A549 (cell line): ENCODE data around the gene ADM2. TPM values are rescaled to one million over a fixed set of nuclear protein-coding genes. Genes with fewer than 3 reads are reported as not detected.

Experiments used
- ATAC-seq, 2 experiments: fragments of 200-7000 bp in 1 of 2; fragments of >200 bp in 1 of 2; cut with Nextera tagmentation in 1 of 2; cut with Tn5 transposase in 1 of 2; 3 replicates each; pipeline versions ENCODE4 v1.8.0 to v1.9.1; 2018 to 2020; ENCODE audit warnings: mild to moderate bottlenecking in 1 of 2, moderate library complexity in 1 of 2
- CTCF ChIA-PET: fragments of 300-600 bp; sonication (Branson Sonifier 250); formaldehyde crosslinking; extraction: SDS; loops from one replicate; lab custom pipeline; 2021; ENCODE audit warnings: antibody characterized with exemption, inconsistent platforms; lab: Yijun Ruan, JAX
- POLR2A ChIA-PET: fragments of 350-600 bp; formaldehyde crosslinking; extraction: SDS; loops from one replicate; lab custom pipeline; 2021; ENCODE audit warnings: antibody characterized with exemption, inconsistent platforms; lab: Yijun Ruan, JAX
- DNase-seq, 2 experiments: peaks; one replicate each; pipeline versions ENCODE4 v3.0.0 to v3.0.0-alpha.2; 2011 to 2016; ENCODE audit warnings: low read depth in 1 of 2, low spot score in 1 of 2
- FAIRE-seq: peaks from 2 replicates; lab custom pipeline; 2011; peaks lifted over from hg19 to GRCh38; lab: Jason Lieb, UNC
- H3K27ac ChIP-seq, 2 experiments: fragments of >200 bp; sonication (Bioruptor Twin); formaldehyde crosslinking; 3 replicates each; pipeline ENCODE4 v1.5.1; 2016 to 2017
- H3K4me1 ChIP-seq: fragments of >200 bp; sonication (Bioruptor Twin); formaldehyde crosslinking; 3 replicates; pipeline ENCODE4 v1.6.1; 2016
- H3K4me2 ChIP-seq: fragments of >200 bp; sonication (Bioruptor Twin); formaldehyde crosslinking; 3 replicates; pipeline ENCODE4 v1.6.1; 2016
- H3K4me3 ChIP-seq: fragments of >200 bp; sonication (Bioruptor Twin); formaldehyde crosslinking; 3 replicates; pipeline ENCODE4 v1.5.1; 2016
- H3K9me3 ChIP-seq: fragments of >200 bp; sonication (Bioruptor Twin); formaldehyde crosslinking; 3 replicates; pipeline ENCODE4 v1.6.1; 2016
- CTCF ChIP-seq: fragments of >200 bp; sonication (Bioruptor Twin); formaldehyde crosslinking; IDR thresholded peaks from 3 replicates; pipeline ENCODE4 v1.5.1; 2016
- EHF ChIP-seq: fragments of 250-450 bp; sonication (Bioruptor Pico); IDR thresholded peaks from 2 replicates; pipeline ENCODE4 v1.5.0; 2020; ENCODE audit warnings: mild to moderate bottlenecking
- EHMT2 ChIP-seq: fragments of 200-600 bp; sonication (generic); IDR thresholded peaks from 2 replicates; pipeline ENCODE4 v1.6.1; 2016; ENCODE audit warnings: antibody characterized with exemption, low read depth, mild to moderate bottlenecking, moderate library complexity
- ESRRA ChIP-seq: fragments of 150-350 bp; IDR thresholded peaks from 2 replicates; pipeline ENCODE4 v1.6.1; 2014; ENCODE audit warnings: mild to moderate bottlenecking, low read length, borderline replicate concordance
- FOSB ChIP-seq: fragments of 250-450 bp; sonication (Bioruptor Pico); IDR thresholded peaks from 2 replicates; pipeline ENCODE4 v1.5.0; 2020; ENCODE audit warnings: mild to moderate bottlenecking, moderate library complexity
- FOSL2 ChIP-seq, 2 experiments: fragments of 450-650 bp in 1 of 2; fragments of >200 bp in 1 of 2; sonication (Bioruptor Twin) in 1 of 2; formaldehyde crosslinking; IDR thresholded peaks; 2 replicates each; pipeline versions ENCODE4 v1.5.0 to v1.6.1; 2016 to 2020; ENCODE audit warnings: mild to moderate bottlenecking in 1 of 2, moderate library complexity in 1 of 2
- GATA3 ChIP-seq: IDR thresholded peaks from 2 replicates; pipeline ENCODE4 v1.6.1; 2012; ENCODE audit warnings: borderline replicate concordance
- HDAC2 ChIP-seq: fragments of 200-600 bp; sonication (generic); IDR thresholded peaks from 2 replicates; pipeline ENCODE4 v1.6.1; 2016
- HMGXB4 ChIP-seq: fragments of 250-450 bp; sonication (Bioruptor Pico); IDR thresholded peaks from 2 replicates; pipeline ENCODE4 v1.5.0; 2021; ENCODE audit warnings: mild to moderate bottlenecking, moderate library complexity, borderline replicate concordance
- HOXA7 ChIP-seq: fragments of 250-450 bp; sonication (Bioruptor Pico); IDR thresholded peaks from 2 replicates; pipeline ENCODE4 v1.5.0; 2020; ENCODE audit warnings: mild to moderate bottlenecking, moderate library complexity
- JUN ChIP-seq, 2 experiments: fragments of >200 bp; sonication (Bioruptor Twin); formaldehyde crosslinking; IDR thresholded peaks; 2 replicates in 1 of 2; 3 replicates in 1 of 2; pipeline ENCODE4 v1.6.1; 2016 to 2017
- KDM1A ChIP-seq: fragments of 200-600 bp; sonication (generic); IDR thresholded peaks from 2 replicates; pipeline ENCODE4 v1.6.1; 2016; ENCODE audit warnings: low read depth, mild to moderate bottlenecking
- MAFK ChIP-seq: fragments of 450-650 bp; IDR thresholded peaks from 2 replicates; pipeline ENCODE4 v1.6.1; 2014; ENCODE audit not compliant: partially characterized antibody
- MAX ChIP-seq: IDR thresholded peaks from 2 replicates; pipeline ENCODE4 v1.6.1; 2012
- MYC ChIP-seq: IDR thresholded peaks from 2 replicates; pipeline ENCODE4 v1.6.1; 2012; ENCODE audit warnings: mild to moderate bottlenecking, inconsistent platforms, low read length, improper control_type of control experiment, borderline replicate concordance
- PHF8 ChIP-seq: fragments of 200-600 bp; sonication (generic); IDR thresholded peaks from 2 replicates; pipeline ENCODE4 v1.6.1; 2016; ENCODE audit warnings: low read depth, mild to moderate bottlenecking, antibody characterized with exemption, moderate library complexity, borderline replicate concordance
- SMC3 ChIP-seq: fragments of >200 bp; sonication (Bioruptor Twin); formaldehyde crosslinking; IDR thresholded peaks from 3 replicates; pipeline ENCODE4 v1.6.1; 2018; ENCODE audit warnings: inconsistent platforms
- WGBS: methylation state at CpG from one replicate; pipeline ENCODE4 v1.1.6; 2017; ENCODE audit errors: missing lambda C conversion rate; 5-methylcytosine and 5-hydroxymethylcytosine counted together
- polyA plus RNA-seq, 4 experiments: library from polyadenylated mRNA; depleted of rRNA in 3 of 4; stranded (reverse); fragments of >200 nt; fragmentation: RNase III in 1 of 4; extraction: RNeasy Plus Mini Kit Qiagen cat#74134 plus additional on column Dnase treatment in 1 of 4; gene quantifications; 2 replicates in 3 of 4; 3 replicates in 1 of 4; pipeline ENCODE4 v1.2.3, GENCODE V29; 2011 to 2017
- TF ChIP-seq, protein P1 (sequence below): IDR thresholded peaks from 2 replicates; pipeline ENCODE4 v1.6.1; 2012; ENCODE audit warnings: low read depth, borderline replicate concordance
- TF ChIP-seq, protein P2 (sequence below): fragments of 250-450 bp; sonication (Bioruptor Pico); IDR thresholded peaks from 2 replicates; pipeline ENCODE4 v1.5.0; 2020; ENCODE audit warnings: low read depth, mild to moderate bottlenecking, moderate library complexity
- TF ChIP-seq, protein P3 (sequence below): fragments of 150-350 bp; IDR thresholded peaks from 2 replicates; pipeline ENCODE4 v1.6.1; 2014; ENCODE audit warnings: low read depth, mild to moderate bottlenecking, low read length
- TF ChIP-seq, protein P4 (sequence below): fragments of >200 bp; sonication (Bioruptor Twin); formaldehyde crosslinking; IDR thresholded peaks from 3 replicates; pipeline ENCODE4 v1.6.1; 2016

ADM2 gene
- polyA plus RNA-seq, 2 of the 4 experiments (the other 2 are of a cell fraction) = 0.50 to 1.1 TPM

GRCh38 chr22:50525104-50525857 lies 43.9 kb downstream of the ADM2 start, which contains the start of gene SCO2 (continued):
- TF ChIP-seq MAFK (peak; percentile 93), FOSL2 (IDR thresholded peaks at IDR 0.05) (no peak), FOSL2 (CRISPR knock-in tag; IDR thresholded peaks at IDR 0.05) (0 out of 2 replicates have a peak, but pooled peaks have one; percentile 4)
- TF ChIP-seq, protein P1, sequence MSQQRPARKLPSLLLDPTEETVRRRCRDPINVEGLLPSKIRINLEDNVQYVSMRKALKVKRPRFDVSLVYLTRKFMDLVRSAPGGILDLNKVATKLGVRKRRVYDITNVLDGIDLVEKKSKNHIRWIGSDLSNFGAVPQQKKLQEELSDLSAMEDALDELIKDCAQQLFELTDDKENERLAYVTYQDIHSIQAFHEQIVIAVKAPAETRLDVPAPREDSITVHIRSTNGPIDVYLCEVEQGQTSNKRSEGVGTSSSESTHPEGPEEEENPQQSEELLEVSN = peak; percentile 31; the same call in 1 of the 2 replicates

GRCh38 chr22:50525858-50526107 lies 44.4 kb downstream of the ADM2 start:
- DNase-seq (no peak), ATAC-seq (peak; percentile 8 to 23; a peak in 3 of 6 replicates), FAIRE-seq (no peak)
- H3K4me3 ChIP-seq = peak overlapping the region; percentile 70
- H3K9me3 ChIP-seq = no peaks in the 10 kb centered on the region
- TF ChIP-seq, protein P2, sequence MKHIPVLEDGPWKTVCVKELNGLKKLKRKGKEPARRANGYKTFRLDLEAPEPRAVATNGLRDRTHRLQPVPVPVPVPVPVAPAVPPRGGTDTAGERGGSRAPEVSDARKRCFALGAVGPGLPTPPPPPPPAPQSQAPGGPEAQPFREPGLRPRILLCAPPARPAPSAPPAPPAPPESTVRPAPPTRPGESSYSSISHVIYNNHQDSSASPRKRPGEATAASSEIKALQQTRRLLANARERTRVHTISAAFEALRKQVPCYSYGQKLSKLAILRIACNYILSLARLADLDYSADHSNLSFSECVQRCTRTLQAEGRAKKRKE (CRISPR knock-in tag) = no peak
- peak; percentile 16 to 39; a peak in 1 of 5 replicates for TF ChIP-seq JUN (IDR thresholded peaks at IDR 0.05)
- peak overlapping the region; percentile 96 for H3K4me2 ChIP-seq
- ChIA-PET POLR2A (interaction anchor here (0.9 to 2.8 kb wide), 8 partner anchors 14 to 335 kb away, joined by 3 to 36 read pairs (median 6); partner anchors contain the start of genes CHKB, KLHDC7B, LMF2 and NCAPH2), CTCF (interaction anchor here (0.7 to 2.7 kb wide), 33 partner anchors 9 to 385 kb away, joined by 3 to 31 read pairs (median 4); partner anchors contain the start of genes KLHDC7B, LMF2, NCAPH2 and SYCE3)
- H3K4me1 ChIP-seq = peaks cover 20% of the 10 kb centered on the region
- H3K27ac ChIP-seq = peak overlapping the region; percentile 92 to 99
- no CpG with 5 or more reads among the region's 33 CpGs for WGBS

DNA sequence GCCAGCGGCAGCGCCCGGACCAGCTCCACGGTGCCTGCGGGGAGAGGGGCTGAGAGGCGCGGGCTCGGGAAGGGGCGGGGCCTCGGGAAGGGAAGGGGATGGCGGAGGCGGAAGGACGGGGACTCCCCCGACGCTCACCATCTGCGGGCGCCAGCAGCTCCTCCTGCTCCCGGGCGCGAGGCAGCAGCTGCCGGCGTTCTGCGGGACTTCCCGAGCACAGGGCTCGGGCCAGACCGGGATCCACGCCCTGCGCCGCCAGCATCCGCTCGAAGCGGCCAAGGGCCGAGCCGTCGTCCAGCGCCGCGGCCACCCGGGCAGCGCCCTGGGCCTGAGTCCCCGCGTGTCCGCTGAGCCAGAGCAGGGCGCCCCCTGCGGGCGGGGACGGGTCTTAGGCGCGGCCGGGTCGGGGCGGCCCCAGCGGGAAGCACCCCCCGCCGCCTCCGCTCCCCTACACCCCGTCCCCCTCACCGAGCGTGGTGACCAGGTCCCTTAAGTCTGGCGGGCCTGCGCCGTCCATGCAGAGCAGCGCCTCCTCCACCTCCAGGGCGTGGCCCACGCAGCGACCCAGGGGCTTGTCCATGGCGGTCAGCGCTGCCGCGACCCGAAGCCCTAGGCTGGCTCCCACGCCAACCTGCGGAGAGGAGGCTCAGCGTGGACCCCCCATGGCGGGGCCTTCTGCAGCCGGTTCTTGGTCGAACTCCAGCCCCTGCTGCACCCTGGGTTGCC lies 44.9 kb downstream of the ADM2 start:
- CTCF ChIA-PET = interaction anchor here (0.7 to 2.7 kb wide), 32 partner anchors 9 to 385 kb away, joined by 3 to 31 read pairs (median 4); partner anchors contain the start of genes KLHDC7B, LMF2, NCAPH2 and SYCE3
- no CpG with 5 or more reads among the region's 77 CpGs for WGBS
- DNase-seq (peak; percentile 53 to 74), ATAC-seq (peak; percentile 28), FAIRE-seq (no peak)
- Histone ChIP-seq H3K27ac (peak overlapping the region; percentile 92 to 99), H3K4me1 (peaks cover 20% of the 10 kb centered on the region), H3K9me3 (no peaks in the 10 kb centered on the region), H3K4me2 (peak overlapping the region; percentile 96), H3K4me3 (peak overlapping the region; percentile 70)
- POLR2A ChIA-PET = interaction anchor here (0.6 to 2.8 kb wide), 9 partner anchors 13 to 336 kb away, joined by 3 to 36 read pairs (median 4); partner anchors contain the start of genes CHKB, KLHDC7B, LMF2 and NCAPH2
- no peak for TF ChIP-seq HDAC2
- no peak for TF ChIP-seq HMGXB4 (CRISPR knock-in tag)
- peak; percentile 69 for TF ChIP-seq MAX
- peak; percentile 39; the same call in 1 of the 2 replicates for TF ChIP-seq PHF8
- TF ChIP-seq, protein P3, sequence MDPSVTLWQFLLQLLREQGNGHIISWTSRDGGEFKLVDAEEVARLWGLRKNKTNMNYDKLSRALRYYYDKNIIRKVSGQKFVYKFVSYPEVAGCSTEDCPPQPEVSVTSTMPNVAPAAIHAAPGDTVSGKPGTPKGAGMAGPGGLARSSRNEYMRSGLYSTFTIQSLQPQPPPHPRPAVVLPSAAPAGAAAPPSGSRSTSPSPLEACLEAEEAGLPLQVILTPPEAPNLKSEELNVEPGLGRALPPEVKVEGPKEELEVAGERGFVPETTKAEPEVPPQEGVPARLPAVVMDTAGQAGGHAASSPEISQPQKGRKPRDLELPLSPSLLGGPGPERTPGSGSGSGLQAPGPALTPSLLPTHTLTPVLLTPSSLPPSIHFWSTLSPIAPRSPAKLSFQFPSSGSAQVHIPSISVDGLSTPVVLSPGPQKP = no peak
- no peak for TF ChIP-seq EHMT2
- TF ChIP-seq MYC = 0 out of 2 replicates have a peak, but pooled peaks have one; percentile 17
- TF ChIP-seq, protein P4, sequence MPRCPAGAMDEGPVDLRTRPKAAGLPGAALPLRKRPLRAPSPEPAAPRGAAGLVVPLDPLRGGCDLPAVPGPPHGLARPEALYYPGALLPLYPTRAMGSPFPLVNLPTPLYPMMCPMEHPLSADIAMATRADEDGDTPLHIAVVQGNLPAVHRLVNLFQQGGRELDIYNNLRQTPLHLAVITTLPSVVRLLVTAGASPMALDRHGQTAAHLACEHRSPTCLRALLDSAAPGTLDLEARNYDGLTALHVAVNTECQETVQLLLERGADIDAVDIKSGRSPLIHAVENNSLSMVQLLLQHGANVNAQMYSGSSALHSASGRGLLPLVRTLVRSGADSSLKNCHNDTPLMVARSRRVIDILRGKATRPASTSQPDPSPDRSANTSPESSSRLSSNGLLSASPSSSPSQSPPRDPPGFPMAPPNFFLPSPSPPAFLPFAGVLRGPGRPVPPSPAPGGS = 0 out of 3 replicates have a peak, but pooled peaks have one; percentile 14
- TF ChIP-seq EHF (CRISPR knock-in tag) = no peak
- TF ChIP-seq KDM1A = no peak
- no peak for TF ChIP-seq ESRRA
- TF ChIP-seq FOSB = no peak
- TF ChIP-seq HOXA7 (CRISPR knock-in tag) = no peak
- no peak for TF ChIP-seq GATA3
- peak; percentile 38 for TF ChIP-seq SMC3
- TF ChIP-seq, protein P1 = no peak
- TF ChIP-seq CTCF = peak; percentile 68
